GM18505 (cell line): Measurements from ENCODE around the gene CDC42BPG.
A peak's percentile ranks its signal among the peaks of the same experiment; 100 is the strongest.

Source experiments
- ATAC-seq: cut with Tn5 transposase; IDR thresholded peaks from one replicate; pipeline ENCODE4 v1.9.1; 2021; ENCODE audit not compliant: unreplicated experiment
- POLR2A ChIP-seq: IDR thresholded peaks from 4 replicates; pipeline ENCODE4 v1.6.1; 2011; ENCODE audit warnings: borderline replicate concordance; ENCODE audit not compliant: insufficient read depth, insufficient read length; ENCODE audit errors: extremely low read depth

Gene CDC42BPG

DNA sequence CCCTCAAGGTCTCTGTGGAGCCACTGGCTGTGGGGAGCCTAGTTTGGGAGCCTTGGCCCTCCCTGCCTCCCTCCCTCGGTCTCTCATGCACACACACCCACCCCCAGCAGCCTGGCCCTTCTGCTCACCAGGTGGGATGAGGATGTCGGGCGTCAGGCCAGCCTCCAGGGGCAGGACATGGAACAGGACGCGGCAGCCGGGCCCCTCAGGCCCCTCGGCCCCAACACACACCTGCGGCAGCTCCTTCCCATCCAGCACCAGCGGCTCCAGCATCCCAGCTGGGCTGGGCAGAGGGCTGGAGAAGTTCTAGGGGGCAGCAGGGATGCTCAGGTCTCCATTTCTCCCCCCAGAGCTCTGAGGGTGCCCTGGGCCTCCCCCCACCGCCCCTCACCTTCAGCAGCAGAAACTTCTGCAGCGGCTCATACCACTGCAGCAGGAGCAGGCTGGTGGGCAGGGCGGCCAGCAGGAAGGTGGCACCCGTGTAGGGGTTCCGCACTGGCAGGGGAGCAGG is 52.6 kb downstream of the CDC42BPG start:
- no peak for ATAC-seq
- no peak for TF ChIP-seq POLR2A

DNA sequence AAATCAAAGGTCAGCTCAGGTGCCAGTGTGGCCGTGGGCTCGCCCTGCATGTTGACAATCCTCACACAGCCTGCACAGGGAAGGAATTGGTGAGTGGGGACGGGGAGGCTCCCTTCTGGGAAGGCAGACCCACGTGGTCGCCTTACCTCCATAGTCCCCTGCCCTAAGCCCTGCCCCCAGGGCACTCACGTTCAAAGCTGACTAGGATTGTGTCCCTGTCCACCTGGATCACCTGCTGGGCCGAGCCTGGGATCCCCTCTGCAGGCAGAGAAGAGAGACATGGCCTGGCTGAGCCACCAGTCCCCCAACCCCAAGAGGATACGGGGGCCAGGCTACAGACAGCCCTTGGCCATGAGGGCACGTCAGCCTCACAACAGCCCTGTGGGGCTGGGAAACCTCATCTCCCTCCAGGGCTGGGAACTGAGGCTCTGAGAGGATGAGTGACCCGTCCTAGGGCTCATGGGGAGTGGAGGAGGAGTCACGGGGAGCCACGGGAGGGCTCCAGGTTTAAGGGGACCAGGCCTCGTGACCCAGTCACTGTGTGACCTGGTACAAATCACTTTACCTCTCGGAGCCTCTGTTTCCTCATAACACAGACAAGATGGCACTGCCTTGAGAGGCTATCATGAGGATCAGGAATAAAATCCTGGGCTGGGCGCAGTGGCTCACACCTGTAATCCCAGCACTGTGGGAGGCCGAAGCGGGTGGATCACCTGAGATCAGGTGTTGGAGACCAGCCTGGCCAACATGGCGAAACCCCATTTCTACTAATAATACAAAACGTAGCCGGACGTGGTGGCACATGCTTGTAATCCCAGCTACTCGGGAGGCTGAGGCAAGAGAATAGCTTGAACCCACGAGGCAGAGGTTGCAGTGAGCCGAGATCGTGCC is 54.0 kb downstream of the CDC42BPG start:
- TF ChIP-seq POLR2A, result no peak

DNA sequence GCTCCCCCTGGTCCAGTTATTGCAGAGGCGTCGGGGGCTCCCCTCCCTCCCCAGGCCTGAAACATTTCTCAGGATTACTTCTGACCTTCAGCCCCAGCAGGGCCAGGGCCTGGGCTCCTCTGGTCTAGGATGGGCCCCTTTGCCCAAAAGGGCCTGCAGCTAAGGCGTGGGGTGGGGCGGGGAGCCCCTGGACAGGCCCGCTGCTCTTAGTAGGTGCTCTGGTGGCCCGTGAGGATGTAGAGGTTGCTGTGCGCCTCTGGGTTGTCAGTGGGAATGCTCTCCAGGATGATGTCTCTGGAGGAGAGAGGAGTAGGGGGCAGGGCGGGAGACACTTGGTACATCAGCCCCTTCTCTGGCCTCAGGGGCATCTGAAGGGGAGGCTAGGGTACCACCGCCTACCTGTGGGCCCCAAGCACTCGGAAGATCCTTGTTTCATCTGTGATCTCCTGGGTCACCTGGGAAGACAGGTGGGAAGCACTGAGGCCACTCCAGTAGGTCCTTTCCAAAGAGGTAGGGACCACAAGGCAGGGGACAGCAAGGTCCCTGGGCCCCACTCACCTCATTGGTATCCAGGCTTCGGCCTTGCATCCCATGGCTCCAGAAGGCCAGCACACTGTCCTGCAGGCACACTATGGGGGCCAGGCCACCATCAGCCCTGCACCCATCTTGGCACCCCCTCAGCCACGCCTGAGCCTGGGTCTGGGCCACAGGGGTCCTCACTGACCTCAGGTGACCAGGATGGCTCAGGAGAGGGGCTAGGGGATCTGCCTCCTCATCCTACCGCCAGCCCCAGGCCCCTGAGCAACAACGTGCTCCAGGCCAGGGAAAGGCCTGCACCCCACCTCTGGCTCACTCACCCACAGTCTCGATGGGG is 54.9 kb downstream of the CDC42BPG start:
- no peak for TF ChIP-seq POLR2A
- no peak for ATAC-seq

More for the DNA sequence above, 54.0 kb downstream of the CDC42BPG start:
- no peak for ATAC-seq

DNA sequence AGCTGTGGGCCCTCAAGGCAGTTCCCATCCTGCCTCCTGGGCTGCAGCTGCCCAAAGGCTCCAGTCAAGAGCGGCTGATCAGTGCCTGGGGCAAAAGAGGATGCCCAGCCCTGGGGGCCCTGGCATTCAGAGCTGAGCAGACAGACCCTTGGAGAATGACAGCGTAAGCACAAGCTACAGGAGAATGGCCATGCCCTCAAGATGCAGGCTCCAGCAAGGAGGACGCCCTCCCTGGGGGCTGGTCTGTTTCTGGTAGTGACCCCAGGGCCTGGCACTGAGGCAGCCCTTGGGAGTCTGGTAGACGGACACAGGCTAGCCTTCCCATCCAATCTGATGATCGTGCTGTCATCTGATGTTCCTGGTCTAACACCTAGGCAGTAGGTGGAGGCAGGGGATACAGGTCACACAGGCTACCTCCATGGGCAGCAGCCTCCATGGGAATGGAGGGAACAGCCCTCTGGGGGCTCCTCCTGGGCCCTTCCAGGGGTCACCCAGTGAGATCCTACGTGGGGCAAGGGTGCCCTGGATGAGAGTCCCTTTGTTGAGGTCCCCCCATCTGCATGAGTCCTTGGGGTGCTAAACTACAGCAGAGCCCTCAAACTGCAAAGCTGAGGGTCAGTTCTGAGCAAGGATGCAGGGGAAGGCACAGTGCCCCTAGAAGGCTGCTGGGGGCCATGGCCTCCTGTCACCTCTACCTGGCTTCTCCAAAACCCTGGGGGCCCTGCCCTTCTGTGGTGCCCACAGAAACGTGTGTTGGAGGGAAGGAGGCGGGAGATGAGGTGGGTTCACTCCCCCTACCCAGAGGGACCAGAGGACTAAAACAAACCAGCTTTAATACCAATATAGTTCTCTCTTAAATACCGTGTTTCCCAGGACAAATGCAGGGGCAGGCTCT is 55.9 kb downstream of the CDC42BPG start:
- no peak for TF ChIP-seq POLR2A
- ATAC-seq, result no peak

DNA sequence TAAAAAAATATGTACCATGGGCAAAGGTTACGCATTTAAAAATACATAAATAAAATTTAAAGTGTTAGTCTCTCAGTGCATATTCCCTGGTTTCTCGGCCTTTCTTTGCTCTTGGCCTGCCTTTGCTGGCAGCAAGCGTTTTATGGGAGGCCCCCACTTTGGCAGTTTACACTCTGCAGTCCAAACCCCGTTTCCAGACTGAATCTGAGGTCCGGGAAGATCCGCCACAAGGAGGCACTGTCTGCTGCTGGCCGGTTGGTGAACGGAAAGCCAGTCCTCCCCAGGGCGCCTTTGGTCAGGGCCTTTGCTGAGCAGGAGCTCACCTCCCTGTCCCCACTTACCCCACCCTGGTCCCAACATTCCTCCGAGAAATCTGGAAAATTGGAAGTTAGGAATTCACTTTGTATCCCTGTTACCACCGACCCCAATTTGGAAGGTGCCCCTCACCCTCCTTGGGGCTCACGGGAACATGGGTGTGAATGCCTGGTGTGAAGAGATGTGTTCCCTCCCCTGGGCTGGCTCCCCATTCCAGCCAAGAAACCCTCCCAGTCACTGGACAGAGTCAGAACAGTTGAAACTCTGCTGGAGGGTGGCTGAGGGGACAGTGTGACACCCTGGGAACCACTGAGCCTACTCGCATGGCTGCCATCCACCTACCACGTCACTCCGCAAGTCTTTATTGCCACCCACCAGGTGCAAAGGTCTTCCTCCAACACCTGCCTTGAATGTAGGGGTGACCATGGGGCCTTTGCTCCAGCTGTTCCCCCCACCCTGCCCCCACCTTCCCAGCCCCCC is 56.7 kb downstream of the CDC42BPG start:
- ATAC-seq, result no peak
- TF ChIP-seq POLR2A, result peak; percentile 15

DNA sequence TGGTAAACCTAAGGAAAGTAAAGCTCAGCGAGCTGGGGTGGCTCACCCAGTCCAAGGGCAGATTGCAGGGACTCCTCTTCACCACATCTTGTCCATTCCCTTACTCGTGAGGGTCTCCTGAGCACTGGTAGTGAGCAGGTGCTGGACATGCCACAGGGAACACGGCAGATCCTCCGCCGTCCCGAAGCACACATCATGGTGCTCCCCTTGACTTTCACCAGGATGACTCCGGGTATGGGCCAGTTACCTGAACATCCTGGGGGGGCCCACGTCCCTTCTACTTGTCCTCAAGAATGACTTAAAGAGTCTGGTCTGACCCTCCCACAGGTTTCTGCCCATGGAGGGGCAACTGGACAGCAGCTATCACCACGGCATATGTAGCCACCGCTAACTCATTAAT is 58.1 kb downstream of the CDC42BPG start:
- TF ChIP-seq POLR2A, result no peak
- no peak for ATAC-seq

DNA sequence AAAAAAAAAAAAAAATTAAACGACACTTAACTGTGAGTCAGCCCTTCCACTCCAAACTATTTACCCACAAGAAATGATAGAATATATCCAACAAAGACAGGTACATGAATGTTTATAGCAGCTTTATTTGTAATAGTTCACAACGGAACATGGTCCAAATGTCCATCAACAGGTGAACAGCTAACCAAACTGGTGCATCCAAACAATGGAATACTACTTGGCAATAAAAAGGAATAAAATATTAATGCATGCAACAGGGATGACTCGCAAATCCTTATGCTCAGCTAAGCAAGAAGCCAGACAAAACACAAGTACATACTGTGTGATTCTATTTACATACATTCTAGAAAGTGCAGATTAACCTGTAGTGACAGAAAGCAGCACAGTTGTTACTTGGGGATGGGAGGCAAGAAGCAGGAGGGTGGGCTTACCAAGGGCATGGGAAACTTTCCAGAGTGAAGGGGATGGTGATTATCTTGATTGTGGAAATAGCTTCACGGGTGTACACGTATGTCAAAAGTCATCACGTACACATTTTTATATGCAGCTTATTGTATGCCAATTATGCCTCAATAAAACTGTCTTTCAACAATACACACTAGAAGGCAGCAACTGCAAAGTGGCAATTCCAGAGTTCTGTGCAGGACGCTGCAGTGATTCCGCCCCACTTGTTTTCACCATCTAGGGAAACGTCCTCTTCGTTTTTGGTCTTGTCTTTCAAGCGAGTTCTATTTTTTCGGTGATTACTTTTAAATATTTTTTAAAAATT is 59.5 kb downstream of the CDC42BPG start:
- TF ChIP-seq POLR2A, result no peak
- ATAC-seq, result no peak

DNA sequence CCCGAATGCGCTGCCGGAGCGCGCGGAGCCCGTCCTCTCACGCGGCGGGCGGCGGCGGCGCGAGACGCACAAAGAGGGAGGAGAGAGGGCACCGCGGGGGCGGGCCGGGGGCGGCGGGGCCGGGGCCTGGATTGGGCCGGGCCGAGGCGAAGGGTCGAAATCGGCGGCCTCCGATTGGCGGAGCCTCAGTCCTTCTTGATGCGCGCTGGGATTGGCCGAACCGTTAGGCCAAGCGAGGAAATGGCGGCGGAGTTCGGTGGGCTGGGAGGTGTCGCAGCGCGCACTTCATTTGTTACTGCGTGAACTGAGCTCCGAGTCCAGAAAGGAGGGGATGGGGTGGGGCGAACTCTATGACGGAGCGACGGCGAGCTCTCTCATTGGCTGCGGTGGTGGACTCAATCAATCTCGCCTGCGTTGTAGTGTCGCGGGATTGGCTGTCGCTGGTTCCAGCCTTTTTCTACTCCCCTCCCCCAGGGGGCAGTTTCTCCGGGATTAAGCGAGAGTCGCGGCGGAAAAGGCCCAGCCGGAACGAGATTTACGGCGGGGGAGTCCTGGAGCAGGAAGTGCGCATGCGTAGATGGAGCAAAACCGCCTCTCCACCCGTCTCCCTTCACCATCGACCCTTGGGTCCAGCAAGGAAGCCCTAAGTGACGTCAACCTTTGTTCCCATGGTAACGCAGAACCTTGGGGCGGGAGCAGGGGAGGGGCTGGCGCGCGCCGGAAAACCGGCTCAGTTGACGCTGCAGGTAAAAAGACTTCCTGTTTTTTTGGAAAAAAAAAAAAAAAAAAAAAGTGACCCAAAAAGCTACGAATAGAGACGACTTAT is 65.8 kb downstream of the CDC42BPG start, which contains the start of gene SF1:
TSS of gene SF1 (minus strand) at position 70 of the 826 bp plus-strand sequence. CDS start 150 bp downstream, outside the sequence.
- peak; percentile 80 for TF ChIP-seq POLR2A

DNA sequence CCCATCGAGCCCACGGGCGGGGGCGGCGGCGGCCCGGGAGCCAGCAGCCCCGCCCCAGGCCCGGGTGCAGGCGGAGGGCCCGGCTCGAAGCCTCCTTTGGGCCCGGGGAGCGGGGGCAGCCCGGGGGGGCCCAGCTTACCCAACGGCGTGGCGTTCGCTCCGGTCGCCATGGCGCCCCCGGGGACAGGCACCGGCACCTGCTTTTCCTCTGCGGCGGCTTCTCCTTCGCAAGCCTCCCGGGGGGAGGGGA is 66.3 kb downstream of the CDC42BPG start:
- TF ChIP-seq POLR2A, result no peak
- peak; percentile 29 for ATAC-seq

More for the DNA sequence above, 65.8 kb downstream of the CDC42BPG start, which contains the start of gene SF1:
- peak; percentile 66 for ATAC-seq

DNA sequence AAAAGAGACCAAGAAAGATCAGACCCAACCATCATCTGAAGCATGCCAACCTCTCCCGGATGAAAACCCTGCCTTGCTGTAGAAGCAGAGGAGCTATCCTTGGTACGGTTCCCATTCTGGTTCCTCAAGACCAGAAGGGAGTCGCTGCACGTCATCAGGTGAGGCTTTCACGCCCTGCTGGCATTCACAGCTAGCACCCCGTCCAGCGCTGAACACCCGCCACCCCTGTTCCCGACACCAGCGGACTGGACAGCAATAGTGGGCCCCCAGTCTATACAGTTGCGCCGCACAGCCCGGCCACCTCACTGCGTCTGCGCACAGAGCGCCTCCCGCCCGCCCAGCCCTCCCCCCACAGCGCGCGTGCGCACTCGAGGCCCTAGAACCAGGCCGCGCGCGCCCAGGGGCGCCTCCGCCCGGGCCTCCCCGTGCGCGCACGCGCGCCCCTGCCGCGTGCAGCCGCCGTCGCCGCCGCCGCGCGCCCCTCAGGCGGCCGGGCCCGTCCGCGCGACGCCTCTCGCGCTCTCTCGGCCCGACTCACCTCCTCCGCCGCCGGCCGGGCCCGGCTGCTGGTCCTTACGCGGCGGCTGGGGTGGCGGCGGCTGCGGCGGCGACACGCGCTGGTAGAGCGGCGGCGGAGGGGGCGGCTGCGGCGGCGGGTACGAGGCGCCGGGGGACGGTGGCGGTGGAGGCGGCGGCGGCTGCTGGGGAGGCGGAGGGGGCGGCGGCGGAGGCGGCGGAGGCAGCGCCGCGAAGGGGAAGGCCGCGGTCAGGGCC is 66.8 kb downstream of the CDC42BPG start:
- no peak for TF ChIP-seq POLR2A
- peak; percentile 29 for ATAC-seq

DNA sequence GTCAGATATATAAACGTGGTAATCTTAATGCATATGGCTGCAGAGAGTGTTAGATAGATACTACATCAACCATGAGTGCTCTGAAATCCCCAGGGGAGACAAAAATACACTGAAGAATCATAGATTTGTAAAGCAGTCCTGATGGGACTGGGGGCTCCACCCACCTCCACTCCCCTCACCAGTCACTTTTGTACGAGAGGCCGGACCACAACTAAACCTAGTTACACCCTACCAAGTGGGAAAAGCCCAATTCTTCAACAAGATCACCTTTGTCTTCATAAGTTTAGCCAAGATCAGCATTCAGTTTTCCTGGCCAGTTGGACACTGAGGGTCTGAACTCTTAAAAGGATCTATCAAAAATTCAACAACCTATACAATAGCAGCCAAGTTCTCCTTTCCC is 67.6 kb downstream of the CDC42BPG start:
- TF ChIP-seq POLR2A, result no peak

More for the DNA sequence above, 67.6 kb downstream of the CDC42BPG start:
- no peak for ATAC-seq
